Astrocyte (in vitro differentiated cells and primary cell): ENCODE results near the gene MYEOV. TPM values are rescaled to one million over a fixed set of nuclear protein-coding genes. Genes with fewer than 3 reads are reported as not detected.

ENCODE experiments used
- DNase-seq: peaks from one replicate; pipeline ENCODE4 v3.0.0-alpha.2; 2010; ENCODE audit warnings: low read depth
- FAIRE-seq: peaks from 2 replicates; lab custom pipeline; 2011; peaks lifted over from hg19 to GRCh38; lab: Jason Lieb, UNC
- H2AFZ ChIP-seq: 2 replicates; pipeline ENCODE4 v1.6.0; 2012; ENCODE audit warnings: low read depth, low read length, inconsistent platforms
- H3K27ac ChIP-seq: 2 replicates; pipeline ENCODE4 v1.5.1; 2011; ENCODE audit warnings: low read depth, low read length, inconsistent platforms
- H3K27me3 ChIP-seq: 2 replicates; pipeline ENCODE4 v1.6.0; 2011; ENCODE audit warnings: low read length, inconsistent platforms; ENCODE audit not compliant: insufficient read depth
- H3K36me3 ChIP-seq: 2 replicates; pipeline ENCODE4 v1.5.1; 2011; ENCODE audit warnings: low read length, inconsistent platforms; ENCODE audit not compliant: insufficient read depth
- H3K4me1 ChIP-seq: 2 replicates; pipeline ENCODE4 v1.5.1; 2011; ENCODE audit warnings: low read length, inconsistent platforms; ENCODE audit not compliant: insufficient read depth
- H3K4me2 ChIP-seq: 2 replicates; pipeline ENCODE4 v1.6.0; 2012; ENCODE audit warnings: low read length, inconsistent platforms
- H3K4me3 ChIP-seq: 2 replicates; pipeline ENCODE4 v1.5.1; 2011; ENCODE audit warnings: low read depth, mild to moderate bottlenecking, low read length, inconsistent platforms; ENCODE audit not compliant: insufficient read depth
- H3K79me2 ChIP-seq: 2 replicates; pipeline ENCODE4 v1.6.0; 2012; ENCODE audit warnings: mild to moderate bottlenecking, low read length, inconsistent platforms; ENCODE audit not compliant: insufficient read depth
- H3K9ac ChIP-seq: 2 replicates; pipeline ENCODE4 v1.6.0; 2012; ENCODE audit warnings: mild to moderate bottlenecking, low read length, inconsistent platforms
- H3K9me3 ChIP-seq: 2 replicates; pipeline ENCODE4 v1.5.1; 2012; ENCODE audit warnings: low read depth, mild to moderate bottlenecking, low read length, inconsistent platforms; ENCODE audit not compliant: insufficient read depth
- H4K20me1 ChIP-seq: 2 replicates; pipeline ENCODE4 v1.6.0; 2012; ENCODE audit warnings: low read length, inconsistent platforms; ENCODE audit not compliant: insufficient read depth
- H3K27ac Mint-ChIP-seq: one replicate; pipeline ENCODE4 v1.8.0; 2021; ENCODE audit warnings: mild to moderate bottlenecking, mixed read lengths; ENCODE audit not compliant: unreplicated experiment
- H3K27me3 Mint-ChIP-seq: one replicate; pipeline ENCODE4 v1.8.0; 2021; ENCODE audit warnings: low read depth, mixed read lengths; ENCODE audit not compliant: unreplicated experiment
- H3K36me3 Mint-ChIP-seq: one replicate; pipeline ENCODE4 v1.8.0; 2021; ENCODE audit warnings: low read depth, mixed read lengths; ENCODE audit not compliant: unreplicated experiment
- H3K4me1 Mint-ChIP-seq: one replicate; pipeline ENCODE4 v1.8.0; 2021; ENCODE audit warnings: low read depth, mixed read lengths; ENCODE audit not compliant: unreplicated experiment
- H3K4me3 Mint-ChIP-seq: one replicate; pipeline ENCODE4 v1.8.0; 2021; ENCODE audit warnings: mild to moderate bottlenecking, moderate library complexity, mixed read lengths; ENCODE audit not compliant: unreplicated experiment
- H3K9me3 Mint-ChIP-seq: one replicate; pipeline ENCODE4 v1.8.0; 2021; ENCODE audit warnings: mild to moderate bottlenecking, mixed read lengths; ENCODE audit not compliant: unreplicated experiment
- CTCF ChIP-seq: IDR thresholded peaks from 2 replicates; pipeline ENCODE4 v1.5.1; 2011; ENCODE audit warnings: low read depth, mild to moderate bottlenecking, inconsistent platforms, low read length, moderate library complexity; ENCODE audit not compliant: insufficient read depth
- EZH2 ChIP-seq: IDR thresholded peaks from 2 replicates; pipeline ENCODE4 v1.6.1; 2012; ENCODE audit warnings: mild to moderate bottlenecking, low read length, inconsistent platforms; ENCODE audit not compliant: insufficient read depth
- total RNA-seq: library from RNA; stranded (reverse); gene quantifications from 2 replicates; pipeline ENCODE4 v1.2.1, GENCODE V29; 2021

Gene MYEOV
- total RNA-seq, 1 donor from 2014 or later: not detected

GRCh38 chr11:69288883-69289242 is 5.1 kb upstream of the MYEOV start:
- no peaks in the 10 kb centered on the region for H3K4me1 Mint-ChIP-seq
- no peaks in the 10 kb centered on the region for H3K4me1 ChIP-seq
- H3K27me3 Mint-ChIP-seq: peaks cover 65% of the 10 kb centered on the region
- no peak overlapping the region for H3K27ac Mint-ChIP-seq
- H3K36me3 ChIP-seq: no peaks in the 10 kb centered on the region
- no peak overlapping the region for H3K4me3 Mint-ChIP-seq
- H3K9me3 ChIP-seq: no peaks in the 10 kb centered on the region
- H3K9me3 Mint-ChIP-seq: peaks cover 5% of the 10 kb centered on the region
- H3K4me2 ChIP-seq: no peak overlapping the region
- no peaks in the 10 kb centered on the region for H3K79me2 ChIP-seq
- TF ChIP-seq EZH2: no peak
- TF ChIP-seq CTCF: no peak
- no peak overlapping the region for H3K27ac ChIP-seq
- DNase-seq (no peak), FAIRE-seq (no peak)
- H3K27me3 ChIP-seq: no peaks in the 10 kb centered on the region
- H4K20me1 ChIP-seq: no peaks in the 10 kb centered on the region
- no peak overlapping the region for H2AFZ ChIP-seq
- no peak overlapping the region for H3K9ac ChIP-seq
- no peak overlapping the region for H3K4me3 ChIP-seq
- no peaks in the 10 kb centered on the region for H3K36me3 Mint-ChIP-seq

- TF ChIP-seq EZH2 (no peak), CTCF (no peak)
- Mint-ChIP-seq H3K9me3 (peaks cover 7% of the 10 kb centered on the region), H3K27me3 (peaks cover 62% of the 10 kb centered on the region), H3K36me3 (peaks cover 3% of the 10 kb centered on the region), H3K4me1 (no peaks in the 10 kb centered on the region), H3K4me3 (no peak overlapping the region), H3K27ac (no peak overlapping the region)
- Histone ChIP-seq H3K79me2 (no peaks in the 10 kb centered on the region), H2AFZ (no peak overlapping the region), H3K9ac (no peak overlapping the region), H4K20me1 (no peaks in the 10 kb centered on the region), H3K36me3 (no peaks in the 10 kb centered on the region), H3K4me1 (no peaks in the 10 kb centered on the region), H3K4me3 (no peak overlapping the region), H3K4me2 (no peak overlapping the region), H3K27ac (no peak overlapping the region), H3K9me3 (no peaks in the 10 kb centered on the region), H3K27me3 (no peaks in the 10 kb centered on the region)
- FAIRE-seq (no peak), DNase-seq (no peak)
Observed at GRCh38 chr11:69290806-69291205, 3.1 kb upstream of the MYEOV start.

GRCh38 chr11:69291459-69292110 is 2.4 kb upstream of the MYEOV start:
- H3K4me3 Mint-ChIP-seq: no peak overlapping the region
- Histone ChIP-seq H2AFZ (no peak overlapping the region), H3K79me2 (no peaks in the 10 kb centered on the region), H3K9me3 (no peaks in the 10 kb centered on the region), H3K4me3 (no peak overlapping the region), H4K20me1 (no peaks in the 10 kb centered on the region), H3K9ac (no peak overlapping the region), H3K27me3 (no peaks in the 10 kb centered on the region), H3K36me3 (no peaks in the 10 kb centered on the region), H3K27ac (no peak overlapping the region), H3K4me1 (peaks cover 4% of the 10 kb centered on the region), H3K4me2 (no peak overlapping the region)
- no peaks in the 10 kb centered on the region for H3K4me1 Mint-ChIP-seq
- H3K36me3 Mint-ChIP-seq: peaks cover 3% of the 10 kb centered on the region
- FAIRE-seq (no peak), DNase-seq (no peak)
- H3K27me3 Mint-ChIP-seq: peaks cover 56% of the 10 kb centered on the region
- TF ChIP-seq EZH2: no peak
- no peak for TF ChIP-seq CTCF
- H3K27ac Mint-ChIP-seq: no peak overlapping the region
- peaks cover 9% of the 10 kb centered on the region for H3K9me3 Mint-ChIP-seq
